IMR-90 (cell line): Measurements from ENCODE around the gene CSF1. TPM values are rescaled to one million over a fixed set of nuclear protein-coding genes. Genes with fewer than 3 reads are reported as not detected.
A peak's percentile ranks its signal among the peaks of the same experiment; 100 is the strongest.

Source experiments
- ATAC-seq: fragments of 200-7000 bp; cut with Tn5 transposase; 2 replicates; pipeline ENCODE4 v1.9.1; 2020; ENCODE audit warnings: low read depth, mild to moderate bottlenecking, moderate library complexity
- BruUV-seq: library from RNA; stranded (reverse); fragments of 400-500 nt; replicated peaks from 2 replicates; lab custom pipeline; 2021; lab: Mats Ljungman, UMichigan
- CTCF ChIA-PET: fragments of 300-600 bp; formaldehyde crosslinking; extraction: SDS; loops from one replicate; lab custom pipeline; 2021; ENCODE audit warnings: antibody characterized with exemption; lab: Yijun Ruan, JAX
- POLR2A ChIA-PET: fragments of 300-600 bp; sonication (Branson Sonifier 250); formaldehyde crosslinking; loops from one replicate; lab custom pipeline; 2022; ENCODE audit warnings: antibody characterized with exemption; ENCODE audit not compliant: unreplicated experiment; lab: Charles Lee
- DNase-seq: peaks from one replicate; pipeline ENCODE4 v3.0.0; 2013
- H2AFZ ChIP-seq: replicated peaks from 2 replicates; pipeline ENCODE3; 2013; ENCODE audit warnings: low read length, mild to moderate bottlenecking; ENCODE audit not compliant: poor library complexity
- H2AK5ac ChIP-seq: 2 replicates; pipeline ENCODE4 v1.6.1; 2013; ENCODE audit warnings: low read depth, low read length, inconsistent platforms
- H2AK9ac ChIP-seq: replicated peaks from 2 replicates; pipeline ENCODE3; 2013; ENCODE audit warnings: mild to moderate bottlenecking, low read depth, low read length, moderate library complexity; ENCODE audit not compliant: poor library complexity
- H2BK120ac ChIP-seq: 2 replicates; pipeline ENCODE4 v1.6.1; 2013; ENCODE audit warnings: low read depth, low read length, inconsistent platforms
- H2BK15ac ChIP-seq: 3 replicates; pipeline ENCODE4 v1.6.1; 2013; ENCODE audit warnings: low read depth, low read length, inconsistent platforms
- H2BK20ac ChIP-seq: 2 replicates; pipeline ENCODE4 v1.6.1; 2013; ENCODE audit warnings: low read depth, mild to moderate bottlenecking, inconsistent platforms, low read length, moderate library complexity
- H2BK5ac ChIP-seq: 2 replicates; pipeline ENCODE4 v1.6.1; 2013; ENCODE audit warnings: mild to moderate bottlenecking, low read depth, low read length, inconsistent platforms; ENCODE audit not compliant: poor library complexity, severe bottlenecking
- H3K14ac ChIP-seq: replicated peaks from 2 replicates; pipeline ENCODE4 v1.6.1; 2013; ENCODE audit warnings: low read depth, low read length, inconsistent platforms
- H3K18ac ChIP-seq: 2 replicates; pipeline ENCODE4 v1.6.1; 2013; ENCODE audit warnings: low read depth, low read length, control low read depth
- H3K23ac ChIP-seq: 2 replicates; pipeline ENCODE4 v1.6.1; 2013; ENCODE audit warnings: low read depth, low read length, inconsistent platforms
- H3K27ac ChIP-seq: 2 replicates; pipeline ENCODE4 v1.5.1; 2013; ENCODE audit warnings: mild to moderate bottlenecking, control low read depth, low read length; ENCODE audit not compliant: insufficient read depth
- H3K27me3 ChIP-seq: 2 replicates; pipeline ENCODE4 v1.6.1; 2013; ENCODE audit warnings: low read length; ENCODE audit not compliant: control insufficient read depth, insufficient read depth
- H3K36me3 ChIP-seq: 2 replicates; pipeline ENCODE4 v1.6.1; 2013; ENCODE audit warnings: low read length, mixed read lengths; ENCODE audit not compliant: control insufficient read depth, insufficient read depth
- H3K4ac ChIP-seq: 2 replicates; pipeline ENCODE4 v1.6.1; 2013; ENCODE audit warnings: low read depth, low read length, inconsistent platforms
- H3K4me1 ChIP-seq: 2 replicates; pipeline ENCODE4 v1.6.1; 2013; ENCODE audit warnings: low read length, mixed read lengths; ENCODE audit not compliant: control insufficient read depth, insufficient read depth
- H3K4me2 ChIP-seq: 2 replicates; pipeline ENCODE4 v1.6.1; 2013; ENCODE audit warnings: low read depth, mild to moderate bottlenecking, control low read depth, low read length, moderate library complexity
- H3K4me3 ChIP-seq: 2 replicates; pipeline ENCODE4 v1.5.1; 2013; ENCODE audit warnings: low read depth, mild to moderate bottlenecking, control low read depth, low read length, moderate library complexity; ENCODE audit not compliant: insufficient read depth
- H3K56ac ChIP-seq: 2 replicates; pipeline ENCODE4 v1.6.1; 2013; ENCODE audit warnings: low read length, inconsistent platforms; ENCODE audit not compliant: insufficient read depth; ENCODE audit errors: extremely low read depth
- H3K79me1 ChIP-seq, 2 experiments: 2 replicates each; pipeline ENCODE4 v1.6.1; 2013; ENCODE audit warnings: low read length in 2 of 2, inconsistent platforms in 1 of 2, low read depth in 1 of 2
- H3K9ac ChIP-seq: 2 replicates; pipeline ENCODE4 v1.6.1; 2013; ENCODE audit warnings: low read depth, low read length, control low read depth
- H3K9me1 ChIP-seq: 2 replicates; pipeline ENCODE4 v1.6.1; 2013; ENCODE audit warnings: low read length, inconsistent platforms; ENCODE audit not compliant: insufficient read depth
- H3K9me3 ChIP-seq: 2 replicates; pipeline ENCODE4 v1.6.1; 2013; ENCODE audit warnings: low read length; ENCODE audit not compliant: control insufficient read depth, insufficient read depth
- H4K20me1 ChIP-seq: 2 replicates; pipeline ENCODE4 v1.6.1; 2013; ENCODE audit warnings: low read length, inconsistent platforms; ENCODE audit not compliant: insufficient read depth
- H4K5ac ChIP-seq: 2 replicates; pipeline ENCODE4 v1.6.1; 2013; ENCODE audit warnings: mild to moderate bottlenecking, low read depth, low read length, control low read depth
- H4K8ac ChIP-seq, 2 experiments: 2 replicates each; pipeline ENCODE4 v1.6.1; 2013; ENCODE audit warnings: low read depth in 2 of 2, low read length in 2 of 2, control low read depth in 1 of 2, inconsistent platforms in 1 of 2
- H4K91ac ChIP-seq: 2 replicates; pipeline ENCODE4 v1.6.1; 2013; ENCODE audit warnings: low read depth, low read length, inconsistent platforms; ENCODE audit not compliant: insufficient read depth
- CHD1 ChIP-seq: IDR thresholded peaks from 2 replicates; pipeline ENCODE4 v1.6.1; 2012; ENCODE audit warnings: low read depth, low read length, improper control_type of control experiment
- FOS ChIP-seq: fragments of 150-350 bp; IDR thresholded peaks from 2 replicates; pipeline ENCODE4 v1.6.1; 2016; ENCODE audit warnings: low read depth, low read length
- RFX5 ChIP-seq: IDR thresholded peaks from 2 replicates; pipeline ENCODE4 v1.8.0; 2012; ENCODE audit warnings: low read depth, mild to moderate bottlenecking, low read length, moderate library complexity
- WGBS, 2 experiments: methylation state at CpG; one replicate each; pipeline versions ENCODE4 v1.1.5 to v1.1.7; 2013; ENCODE audit warnings: missing lambda C conversion rate in 2 of 2; ENCODE audit not compliant: insufficient read length in 1 of 2; ENCODE audit errors: extremely low coverage in 2 of 2; 5-methylcytosine and 5-hydroxymethylcytosine counted together
- dilution Hi-C: fragments of 300-500 bp; cut with HindIII; formaldehyde crosslinking; loops from one replicate; pipeline ENCODE4 v1.14.3; 2018; ENCODE audit warnings: low sequenced_read_pairs; ENCODE audit not compliant: unreplicated experiment
- in situ Hi-C: fragments of 300-500 bp; cut with MboI; formaldehyde crosslinking; loops from 3 replicates; pipeline ENCODE4 v1.14.3; 2019; ENCODE audit warnings: low sequenced_read_pairs, inconsistent platforms, mixed read lengths
- intact Hi-C: fragments of 100-400 bp; cut with micrococcal nuclease; formaldehyde crosslinking; loops from 2 replicates; pipeline ENCODE4 v1.10.0; 2022
- polyA plus RNA-seq, 3 experiments: library from polyadenylated mRNA; depleted of rRNA; stranded (reverse); fragments of >200 nt; gene quantifications; 2 replicates each; pipeline ENCODE4 v1.2.3, GENCODE V29; 2012; ENCODE audit warnings: low replicate concordance in 1 of 3
- total RNA-seq: library from RNA; depleted of rRNA; stranded (reverse); fragments of >200 nt; gene quantifications from 2 replicates; pipeline ENCODE4 v1.2.3, GENCODE V29; 2012
- TF ChIP-seq, protein P1 (sequence below): fragments of 150-350 bp; IDR thresholded peaks from 2 replicates; pipeline ENCODE4 v1.6.1; 2017; ENCODE audit warnings: mild to moderate bottlenecking, antibody characterized with exemption, low read length, low read depth

The CSF1 gene
- total and polyA plus RNA-seq, 2 of the 4 experiments (the other 2 are of a cell fraction) = 14.3 to 22.0 TPM

- dilution Hi-C loops = no loop called here
- intact Hi-C loops = no loop called here
- in situ Hi-C loops = loop anchor here (25.0 kb wide), 1 partner anchor 117 kb away; no protein-coding TSS in a partner anchor
Observed at GRCh38 chr1:109904105-109904817, 6.4 kb upstream of the CSF1 start.

More at GRCh38 chr1:109904105-109904817, 6.4 kb upstream of the CSF1 start:
- Histone ChIP-seq H2BK20ac (no peak overlapping the region), H3K4me1 (no peaks in the 10 kb centered on the region), H3K9ac (no peak overlapping the region), H3K18ac (no peak overlapping the region), H4K5ac (no peak overlapping the region), H3K36me3 (no peaks in the 10 kb centered on the region), H4K8ac (no peak overlapping the region), H2AK5ac (no peak overlapping the region), H2AFZ (peak overlapping the region; percentile 60), H2BK5ac (no peak overlapping the region), H4K91ac (no peak overlapping the region), H3K27ac (no peak overlapping the region), H2AK9ac (no peak overlapping the region), H3K4ac (no peak overlapping the region), H3K14ac (no peak overlapping the region), H3K79me1 (no peaks in the 10 kb centered on the region), H3K23ac (no peak overlapping the region), H3K27me3 (no peaks in the 10 kb centered on the region; the same call in 1 of the 2 replicates), H3K9me1 (peaks cover 14% of the 10 kb centered on the region; the same call in 1 of the 2 replicates), H2BK15ac (no peak overlapping the region), H4K20me1 (no peaks in the 10 kb centered on the region), H2BK120ac (no peak overlapping the region), H3K9me3 (no peaks in the 10 kb centered on the region), H3K4me3 (no peak overlapping the region), H3K56ac (no peak overlapping the region), H3K4me2 (no peak overlapping the region)
- 70% methylated on average over 4 of the region's 7 CpGs; no CpG with 5 or more reads in 1 of the 2 experiments for WGBS, 2 experiments
- CTCF ChIA-PET = no interaction called here
- TF ChIP-seq, protein P1, sequence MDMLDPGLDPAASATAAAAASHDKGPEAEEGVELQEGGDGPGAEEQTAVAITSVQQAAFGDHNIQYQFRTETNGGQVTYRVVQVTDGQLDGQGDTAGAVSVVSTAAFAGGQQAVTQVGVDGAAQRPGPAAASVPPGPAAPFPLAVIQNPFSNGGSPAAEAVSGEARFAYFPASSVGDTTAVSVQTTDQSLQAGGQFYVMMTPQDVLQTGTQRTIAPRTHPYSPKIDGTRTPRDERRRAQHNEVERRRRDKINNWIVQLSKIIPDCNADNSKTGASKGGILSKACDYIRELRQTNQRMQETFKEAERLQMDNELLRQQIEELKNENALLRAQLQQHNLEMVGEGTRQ = no peak
- TF ChIP-seq RFX5 = no peak
- TF ChIP-seq CHD1 = no peak
- no peak for TF ChIP-seq FOS
- POLR2A ChIA-PET = no interaction called here
- DNase-seq (no peak), ATAC-seq (no peak)
- BruUV-seq = no TSS peak
